Measurements from ENCODE around the gene PCNX1. TPM values are rescaled to one million over a fixed set of nuclear protein-coding genes. Genes with fewer than 3 reads are reported as not detected.
A peak's percentile ranks its signal among the peaks of the same experiment; 100 is the strongest.

The PCNX1 gene
- total RNA-seq, 1 donor, result 47.4 TPM

DNA sequence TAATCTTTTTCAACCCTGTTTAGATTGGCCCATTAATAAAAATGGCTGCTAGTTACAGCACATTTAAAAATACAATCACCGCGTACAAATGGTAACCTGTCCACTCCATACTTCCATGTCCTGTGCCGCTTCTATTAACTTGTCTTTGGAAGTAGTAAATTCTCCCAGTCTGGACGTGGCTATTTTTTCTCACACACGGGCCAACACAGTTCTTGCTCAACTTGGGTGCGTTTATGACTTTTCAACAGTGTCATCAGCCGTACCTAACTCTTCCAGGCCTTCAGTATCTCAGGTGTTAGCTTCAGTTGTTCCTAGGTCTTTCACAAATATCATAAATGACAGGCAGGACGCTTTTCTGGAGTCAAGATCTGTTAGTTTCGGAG, 475 bp upstream of the PCNX1 start:
- peak; percentile 40 for DNase-seq (ENCODE audit: low read depth)
- TF ChIP-seq, protein P1, sequence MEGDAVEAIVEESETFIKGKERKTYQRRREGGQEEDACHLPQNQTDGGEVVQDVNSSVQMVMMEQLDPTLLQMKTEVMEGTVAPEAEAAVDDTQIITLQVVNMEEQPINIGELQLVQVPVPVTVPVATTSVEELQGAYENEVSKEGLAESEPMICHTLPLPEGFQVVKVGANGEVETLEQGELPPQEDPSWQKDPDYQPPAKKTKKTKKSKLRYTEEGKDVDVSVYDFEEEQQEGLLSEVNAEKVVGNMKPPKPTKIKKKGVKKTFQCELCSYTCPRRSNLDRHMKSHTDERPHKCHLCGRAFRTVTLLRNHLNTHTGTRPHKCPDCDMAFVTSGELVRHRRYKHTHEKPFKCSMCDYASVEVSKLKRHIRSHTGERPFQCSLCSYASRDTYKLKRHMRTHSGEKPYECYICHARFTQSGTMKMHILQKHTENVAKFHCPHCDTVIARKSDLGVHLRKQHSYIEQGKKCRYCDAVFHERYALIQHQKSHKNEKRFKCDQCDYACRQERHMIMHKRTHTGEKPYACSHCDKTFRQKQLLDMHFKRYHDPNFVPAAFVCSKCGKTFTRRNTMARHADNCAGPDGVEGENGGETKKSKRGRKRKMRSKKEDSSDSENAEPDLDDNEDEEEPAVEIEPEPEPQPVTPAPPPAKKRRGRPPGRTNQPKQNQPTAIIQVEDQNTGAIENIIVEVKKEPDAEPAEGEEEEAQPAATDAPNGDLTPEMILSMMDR (IDR thresholded peaks at IDR 0.05; ENCODE audit: insufficient read depth, low read length), result no peak

DNA sequence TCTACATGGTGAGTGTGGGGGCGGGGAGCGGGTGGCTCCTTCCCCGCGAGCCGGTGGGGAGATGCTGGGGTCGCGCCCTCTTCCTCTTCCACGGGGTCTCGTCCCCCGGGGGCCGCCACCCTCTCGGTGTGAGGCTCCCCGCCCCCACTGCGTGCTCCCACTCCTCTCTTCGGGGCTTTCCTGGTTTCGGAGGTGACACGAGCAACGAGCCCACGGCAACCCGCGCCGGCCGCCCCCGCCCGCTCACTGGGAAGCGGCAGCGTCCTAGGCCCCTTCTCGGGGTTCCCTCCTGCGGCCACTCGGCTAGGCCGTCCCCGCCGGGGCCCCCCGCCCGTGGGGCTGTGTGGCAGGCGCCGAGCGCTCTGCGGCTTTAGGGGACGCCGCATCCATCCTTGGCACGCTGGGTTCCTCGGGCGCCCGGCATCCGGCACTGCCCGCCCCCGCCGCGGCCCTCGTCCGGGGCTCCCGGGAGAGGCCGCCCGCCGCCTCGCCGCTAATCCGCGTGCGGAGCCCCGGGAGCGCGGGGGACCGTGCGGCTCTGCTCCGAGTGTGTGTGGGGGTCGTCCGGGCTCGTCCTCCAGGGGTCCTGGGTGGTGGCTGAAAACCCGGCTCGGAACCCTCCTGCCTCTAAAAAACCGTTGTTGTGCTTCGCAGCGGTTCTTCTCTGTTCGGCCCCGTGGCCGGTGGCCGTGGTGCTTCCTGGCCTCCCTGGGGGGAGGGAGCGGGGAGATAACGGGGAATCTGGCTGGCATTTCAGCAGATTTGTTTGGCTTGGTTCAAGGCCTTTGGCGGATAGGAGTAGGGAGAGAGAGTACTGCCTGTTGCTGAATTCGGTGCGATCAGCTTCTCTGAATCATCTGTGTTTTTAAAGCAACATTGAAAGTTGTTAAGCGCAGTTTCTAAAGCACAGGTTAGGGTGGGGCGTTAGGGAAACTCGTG, 1.0 kb downstream of the PCNX1 start:
- H3K4me3 ChIP-seq (ENCODE audit: low read depth, low read length), result peak overlapping the region; percentile 90
- TF ChIP-seq, protein P1 (IDR thresholded peaks at IDR 0.05; ENCODE audit: insufficient read depth, low read length), result no peak
- DNase-seq (ENCODE audit: low read depth), result peak; percentile 81

More for the DNA sequence above, 475 bp upstream of the PCNX1 start:
- peak overlapping the region; percentile 90 for H3K4me3 ChIP-seq (ENCODE audit: low read depth, low read length)

DNA sequence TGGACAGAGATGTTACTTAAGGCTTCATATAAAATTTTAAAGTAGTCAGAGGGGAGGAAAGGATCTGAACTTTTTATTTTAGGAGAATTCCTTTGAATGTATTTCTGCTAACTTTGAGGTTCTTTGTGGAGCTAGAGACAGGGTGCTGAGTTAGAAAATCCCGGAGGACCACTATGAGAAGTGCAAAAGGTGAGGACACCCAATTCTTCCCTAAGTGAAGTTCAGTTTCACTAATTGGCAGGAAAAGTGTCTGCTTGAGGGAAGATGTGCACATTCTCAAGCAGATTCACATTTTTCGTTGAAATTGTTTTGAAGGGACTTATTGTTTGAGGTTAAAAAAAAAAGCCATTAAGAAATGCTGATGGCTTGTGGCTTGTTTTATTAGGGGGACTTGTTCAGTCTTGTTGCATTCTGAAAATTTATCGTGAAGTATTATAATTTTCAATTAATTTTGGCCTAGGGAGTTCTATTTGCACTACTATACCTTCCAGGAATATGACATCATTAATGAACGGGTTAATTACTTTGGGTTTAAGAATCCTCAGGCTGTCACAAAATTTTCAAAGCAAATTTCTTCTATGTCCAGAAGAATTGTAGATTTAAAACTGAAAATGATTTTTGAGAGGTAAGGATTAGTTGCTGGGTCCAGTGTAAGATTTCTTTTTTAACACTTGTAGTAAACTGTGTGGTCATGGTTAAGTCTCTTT, 1.8 kb downstream of the PCNX1 start:
- peak overlapping the region; percentile 90 for H3K4me3 ChIP-seq (ENCODE audit: low read depth, low read length)
- TF ChIP-seq, protein P1 (IDR thresholded peaks at IDR 0.05; ENCODE audit: insufficient read depth, low read length), result no peak
- no peak for DNase-seq (ENCODE audit: low read depth)

DNA sequence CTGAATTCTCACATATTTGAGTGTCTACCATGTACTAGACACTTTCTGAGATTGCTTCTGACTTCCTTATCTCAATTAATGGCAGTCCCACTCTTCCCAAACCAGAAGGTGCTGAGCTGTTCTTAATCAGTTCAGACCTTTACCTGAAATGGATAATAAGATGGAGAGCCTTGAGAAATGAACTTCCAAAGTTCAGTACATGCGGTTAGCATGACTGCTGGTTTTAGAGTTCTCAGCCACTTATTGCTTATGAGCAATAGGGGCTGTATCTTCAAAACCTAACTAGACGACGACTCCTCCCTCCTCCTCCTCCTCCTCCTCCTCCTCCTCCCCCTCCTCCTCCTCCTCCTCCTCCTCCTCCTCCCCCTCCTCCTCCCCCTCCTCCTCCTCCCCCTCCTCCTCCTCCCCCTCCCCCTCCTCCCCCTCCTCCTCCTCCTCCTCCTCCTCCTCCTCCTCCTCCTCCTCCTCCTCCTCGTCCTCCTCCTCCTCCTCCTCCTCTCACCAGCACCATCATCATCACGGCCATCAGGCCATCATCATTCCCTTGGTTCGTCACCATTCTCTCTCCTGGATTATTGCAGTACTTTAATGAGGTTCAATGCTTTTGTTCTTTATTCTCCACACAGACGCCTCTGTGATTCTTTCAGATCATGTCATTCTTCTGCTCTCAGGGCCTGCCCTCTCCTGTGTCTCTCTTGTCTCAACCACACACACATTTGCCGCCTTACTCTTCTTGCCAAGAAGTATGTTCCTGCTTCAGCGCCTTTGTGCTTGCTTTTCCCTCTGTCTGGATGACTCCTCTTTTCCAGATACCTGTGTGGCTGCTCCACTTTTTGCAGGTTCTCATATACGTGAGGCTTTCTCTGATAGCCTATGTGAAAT, 2.7 kb downstream of the PCNX1 start:
- TF ChIP-seq, protein P1 (IDR thresholded peaks at IDR 0.05; ENCODE audit: insufficient read depth, low read length), result no peak
- peak; percentile 20 for DNase-seq (ENCODE audit: low read depth)
- peak overlapping the region; percentile 90 for H3K4me3 ChIP-seq (ENCODE audit: low read depth, low read length)

DNA sequence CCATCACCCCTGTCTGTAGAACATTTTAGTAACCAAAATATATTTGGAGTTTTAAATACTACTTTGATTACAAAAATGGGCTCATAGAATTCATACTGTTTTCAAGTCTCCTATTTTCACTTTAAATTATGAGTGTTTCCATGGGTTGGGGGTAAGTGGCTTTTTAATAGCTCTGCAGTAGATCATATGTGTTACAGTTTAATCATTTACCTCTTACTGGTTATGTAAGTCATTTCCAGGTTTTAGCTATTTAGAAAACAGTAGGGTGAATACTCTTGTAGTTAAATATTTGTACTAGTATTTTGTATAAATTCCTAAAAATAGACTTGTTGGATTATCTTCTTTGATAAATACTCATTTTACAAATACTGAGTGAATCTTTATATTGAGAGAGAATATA, 8.2 kb downstream of the PCNX1 start:
- TF ChIP-seq, protein P1 (IDR thresholded peaks at IDR 0.05; ENCODE audit: insufficient read depth, low read length), result no peak
- no peak for DNase-seq (ENCODE audit: low read depth)
- H3K4me3 ChIP-seq (ENCODE audit: low read depth, low read length), result no peak overlapping the region

DNA sequence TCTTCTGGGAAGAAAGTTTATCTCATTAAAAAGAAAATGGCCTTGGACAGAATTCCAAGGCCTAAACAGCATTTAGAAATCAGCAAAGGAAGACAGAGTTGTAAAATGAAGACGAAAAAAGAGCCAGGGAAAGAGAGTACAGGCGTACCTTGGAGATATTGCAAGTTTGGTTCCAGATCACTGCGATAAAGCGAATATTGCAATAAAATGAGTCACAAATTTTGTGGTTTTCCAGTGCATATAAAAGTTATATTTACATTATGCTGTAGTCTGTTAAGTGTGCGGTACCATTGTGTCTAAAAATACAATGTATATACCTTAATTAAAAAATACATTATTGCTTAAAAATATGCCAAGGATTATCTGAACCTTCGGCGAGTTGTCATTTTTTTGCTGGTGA, 9.0 kb downstream of the PCNX1 start:
- no peak overlapping the region for H3K4me3 ChIP-seq (ENCODE audit: low read depth, low read length)
- DNase-seq (ENCODE audit: low read depth), result no peak
- TF ChIP-seq, protein P1 (IDR thresholded peaks at IDR 0.05; ENCODE audit: insufficient read depth, low read length), result no peak

Measured in fibroblast of the aortic adventitia (primary cell).